ENCODE measurements around the gene NSMCE1. TPM values are rescaled to one million over a fixed set of nuclear protein-coding genes. Genes with fewer than 3 reads are reported as not detected.

Gene NSMCE1
- total RNA-seq, 1 experiment from 2014 or later = 19.3 TPM

DNA sequence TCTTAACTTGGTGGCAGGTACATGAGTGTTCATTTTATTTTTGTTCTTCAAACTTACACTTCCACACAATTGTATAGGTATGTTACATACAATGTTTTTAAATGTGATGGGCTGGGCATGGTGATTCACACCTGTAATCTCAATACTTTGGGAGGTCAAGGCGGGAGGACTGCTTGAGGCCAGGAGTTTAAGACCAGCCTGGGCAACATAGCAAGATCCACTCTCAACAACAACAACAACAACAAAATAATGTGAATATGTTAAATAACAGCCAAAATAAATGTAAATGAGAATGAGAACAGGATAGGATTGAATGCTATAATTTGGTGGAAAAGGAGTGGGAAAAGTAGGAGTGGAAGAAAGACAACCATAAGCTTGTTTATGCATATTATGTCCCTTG lies 2.6 kb downstream of the NSMCE1 start:
- Histone ChIP-seq H3T11ph (ENCODE audit: low read length) (no peak overlapping the region), H3K4ac (ENCODE audit: low read depth, low read length) (no peak overlapping the region), H3K4me2 (ENCODE audit: insufficient read depth, insufficient read length, low read length) (no peak overlapping the region), H3K23ac (ENCODE audit: insufficient read length, low read depth, low read length) (no peak overlapping the region), H4K8ac (replicated peaks; ENCODE audit: insufficient read length, low read depth, low read length) (no peak overlapping the region), H3K23me2 (ENCODE audit: insufficient read length, low read depth, low read length, poor library complexity, severe bottlenecking) (no peaks in the 10 kb centered on the region), H3K14ac (ENCODE audit: insufficient read depth, low read length) (no peak overlapping the region), H2AK5ac (ENCODE audit: insufficient read length, low read length) (no peak overlapping the region), H3K9me3 (ENCODE audit: control insufficient read depth, low read depth, low read length) (no peaks in the 10 kb centered on the region), H3K79me1 (ENCODE audit: insufficient read depth, low read depth, low read length, poor library complexity, severe bottlenecking) (no peaks in the 10 kb centered on the region), H3K18ac (ENCODE audit: insufficient read length, low read depth, low read length) (no peak overlapping the region), H2BK20ac (ENCODE audit: low read depth, low read length, poor library complexity, severe bottlenecking) (no peak overlapping the region), H3K56ac (ENCODE audit: insufficient read length, low read depth, low read length) (no peak overlapping the region), H4K91ac (ENCODE audit: insufficient read length, low read depth, low read length) (no peak overlapping the region), H4K20me1 (ENCODE audit: control insufficient read depth, insufficient read depth, insufficient read length) (no peaks in the 10 kb centered on the region), H3K79me2 (ENCODE audit: insufficient read depth, low read length) (no peaks in the 10 kb centered on the region), H3K27ac (ENCODE audit: insufficient read length, low read depth, low read length) (no peak overlapping the region), H2AFZ (ENCODE audit: low read length) (no peak overlapping the region), H2BK15ac (ENCODE audit: low read depth, low read length) (no peak overlapping the region), H2BK5ac (ENCODE audit: insufficient read length, low read length) (no peak overlapping the region), H3K27me3 (ENCODE audit: insufficient read depth, low read length) (no peaks in the 10 kb centered on the region), H2BK12ac (ENCODE audit: insufficient read length, low read depth, low read length) (no peak overlapping the region), H3K4me1 (ENCODE audit: insufficient read depth, low read length) (no peaks in the 10 kb centered on the region), H4K5ac (ENCODE audit: insufficient read length, low read depth, low read length) (no peak overlapping the region), H2BK120ac (ENCODE audit: low read depth, low read length, poor library complexity, severe bottlenecking) (no peak overlapping the region), H3K9ac (ENCODE audit: extremely low read depth, insufficient read length, low read length) (no peak overlapping the region)
- Mint-ChIP-seq H3K27ac (no peak overlapping the region), H3K36me3 (ENCODE audit: insufficient read depth in 1 of 3, low read depth in 3 of 3) (no peaks in the 10 kb centered on the region; a peak in 1 of 7 replicates), H3K4me3 (no peak overlapping the region), H3K27me3 (ENCODE audit: low read depth) (no peaks in the 10 kb centered on the region), H3K9me3 (no peaks in the 10 kb centered on the region), H3K4me1 (peaks cover 4 to 12% of the 10 kb centered on the region in 2 experiments)
- no CpG with 5 or more reads among the region's 1 CpG for WGBS (ENCODE audit: extremely low coverage, insufficient read length, low lambda C conversion rate)
- TF ChIP-seq, protein P1, sequence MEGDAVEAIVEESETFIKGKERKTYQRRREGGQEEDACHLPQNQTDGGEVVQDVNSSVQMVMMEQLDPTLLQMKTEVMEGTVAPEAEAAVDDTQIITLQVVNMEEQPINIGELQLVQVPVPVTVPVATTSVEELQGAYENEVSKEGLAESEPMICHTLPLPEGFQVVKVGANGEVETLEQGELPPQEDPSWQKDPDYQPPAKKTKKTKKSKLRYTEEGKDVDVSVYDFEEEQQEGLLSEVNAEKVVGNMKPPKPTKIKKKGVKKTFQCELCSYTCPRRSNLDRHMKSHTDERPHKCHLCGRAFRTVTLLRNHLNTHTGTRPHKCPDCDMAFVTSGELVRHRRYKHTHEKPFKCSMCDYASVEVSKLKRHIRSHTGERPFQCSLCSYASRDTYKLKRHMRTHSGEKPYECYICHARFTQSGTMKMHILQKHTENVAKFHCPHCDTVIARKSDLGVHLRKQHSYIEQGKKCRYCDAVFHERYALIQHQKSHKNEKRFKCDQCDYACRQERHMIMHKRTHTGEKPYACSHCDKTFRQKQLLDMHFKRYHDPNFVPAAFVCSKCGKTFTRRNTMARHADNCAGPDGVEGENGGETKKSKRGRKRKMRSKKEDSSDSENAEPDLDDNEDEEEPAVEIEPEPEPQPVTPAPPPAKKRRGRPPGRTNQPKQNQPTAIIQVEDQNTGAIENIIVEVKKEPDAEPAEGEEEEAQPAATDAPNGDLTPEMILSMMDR (conservative IDR thresholded peaks at IDR 0.05) = no peak
- no peak for DNase-seq

Data from H9 (cell line).